ENCODE measurements around the gene PLB1.

Gene PLB1

DNA sequence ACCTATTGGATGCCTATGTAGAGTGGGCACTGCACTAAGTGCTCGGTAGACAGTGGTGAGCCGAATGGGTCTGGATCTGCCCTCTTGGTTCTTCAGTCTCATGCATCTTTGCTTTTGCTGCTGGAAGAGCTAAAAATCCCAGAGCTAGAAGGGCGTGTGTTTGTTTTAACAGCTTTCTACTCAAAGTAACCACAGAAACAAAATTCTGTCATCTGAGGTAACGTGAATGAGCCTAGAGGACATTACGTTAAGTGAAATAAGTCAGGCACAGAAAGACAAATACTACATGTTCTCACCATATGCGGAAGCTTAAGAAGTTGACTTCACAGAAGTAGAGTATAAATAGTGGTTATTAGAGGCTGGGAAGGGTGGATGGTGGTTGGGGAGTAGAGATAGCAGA, 119.8 kb downstream of the PLB1 start:
- DNase-seq (ENCODE audit: low read depth) = no peak
- no peak overlapping the region for H3K4me3 ChIP-seq (ENCODE audit: low read depth, low read length)
- TF ChIP-seq MYC (IDR thresholded peaks at IDR 0.05; ENCODE audit: low read depth, low read length) = no peak
- TF ChIP-seq, protein P1, sequence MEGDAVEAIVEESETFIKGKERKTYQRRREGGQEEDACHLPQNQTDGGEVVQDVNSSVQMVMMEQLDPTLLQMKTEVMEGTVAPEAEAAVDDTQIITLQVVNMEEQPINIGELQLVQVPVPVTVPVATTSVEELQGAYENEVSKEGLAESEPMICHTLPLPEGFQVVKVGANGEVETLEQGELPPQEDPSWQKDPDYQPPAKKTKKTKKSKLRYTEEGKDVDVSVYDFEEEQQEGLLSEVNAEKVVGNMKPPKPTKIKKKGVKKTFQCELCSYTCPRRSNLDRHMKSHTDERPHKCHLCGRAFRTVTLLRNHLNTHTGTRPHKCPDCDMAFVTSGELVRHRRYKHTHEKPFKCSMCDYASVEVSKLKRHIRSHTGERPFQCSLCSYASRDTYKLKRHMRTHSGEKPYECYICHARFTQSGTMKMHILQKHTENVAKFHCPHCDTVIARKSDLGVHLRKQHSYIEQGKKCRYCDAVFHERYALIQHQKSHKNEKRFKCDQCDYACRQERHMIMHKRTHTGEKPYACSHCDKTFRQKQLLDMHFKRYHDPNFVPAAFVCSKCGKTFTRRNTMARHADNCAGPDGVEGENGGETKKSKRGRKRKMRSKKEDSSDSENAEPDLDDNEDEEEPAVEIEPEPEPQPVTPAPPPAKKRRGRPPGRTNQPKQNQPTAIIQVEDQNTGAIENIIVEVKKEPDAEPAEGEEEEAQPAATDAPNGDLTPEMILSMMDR (IDR thresholded peaks at IDR 0.05; ENCODE audit: low read depth, low read length) = no peak
- TF ChIP-seq MAX (IDR thresholded peaks at IDR 0.05; ENCODE audit: low read depth, low read length) = no peak
- TF ChIP-seq POLR2A (IDR thresholded peaks at IDR 0.05; ENCODE audit: extremely low read depth, insufficient read length) = no peak

GRCh38 chr2:28616396-28616999, 120.6 kb downstream of the PLB1 start:
- H3K4me3 ChIP-seq (ENCODE audit: low read depth, low read length) = no peak overlapping the region
- TF ChIP-seq MAX (IDR thresholded peaks at IDR 0.05; ENCODE audit: low read depth, low read length) = no peak
- no peak for TF ChIP-seq MYC (IDR thresholded peaks at IDR 0.05; ENCODE audit: low read depth, low read length)
- TF ChIP-seq, protein P1 (IDR thresholded peaks at IDR 0.05; ENCODE audit: low read depth, low read length) = no peak
- TF ChIP-seq POLR2A (IDR thresholded peaks at IDR 0.05; ENCODE audit: extremely low read depth, insufficient read length) = no peak
- DNase-seq (ENCODE audit: low read depth) = no peak

DNA sequence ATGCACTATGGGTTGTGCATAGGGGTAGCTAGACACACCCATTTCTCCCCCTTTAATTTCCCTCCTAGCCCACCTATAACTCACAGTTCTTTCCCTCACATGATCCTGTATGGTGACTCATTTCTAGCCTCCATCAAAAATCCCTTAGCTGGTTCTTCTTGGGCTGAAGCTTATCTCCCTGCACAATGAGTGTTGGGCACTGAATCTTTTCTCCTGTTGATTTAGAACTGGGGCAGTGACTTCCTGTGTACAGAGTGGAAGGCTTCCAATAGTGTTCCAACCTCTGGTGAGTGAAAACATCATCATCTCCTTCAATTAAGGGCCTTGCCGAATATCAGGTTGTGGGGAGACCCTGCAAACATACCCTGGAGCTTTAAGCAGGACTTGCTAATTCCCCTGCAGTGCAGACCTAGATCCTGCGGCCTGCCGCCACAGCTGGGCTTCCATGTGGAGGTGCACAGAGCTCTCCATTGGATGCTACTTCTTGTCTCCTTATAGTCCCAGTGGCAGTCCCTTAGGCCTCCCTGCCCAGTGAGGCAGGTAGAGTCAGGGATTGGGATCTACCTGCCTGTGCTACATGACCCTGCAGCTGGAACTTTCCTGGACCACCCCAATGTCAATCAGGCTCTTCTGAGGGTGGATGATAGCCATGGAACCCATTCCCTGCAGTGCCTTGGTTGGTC, 121.8 kb downstream of the PLB1 start:
- no peak for DNase-seq (ENCODE audit: low read depth)
- no peak for TF ChIP-seq MAX (IDR thresholded peaks at IDR 0.05; ENCODE audit: low read depth, low read length)
- TF ChIP-seq MYC (IDR thresholded peaks at IDR 0.05; ENCODE audit: low read depth, low read length) = no peak
- TF ChIP-seq POLR2A (IDR thresholded peaks at IDR 0.05; ENCODE audit: extremely low read depth, insufficient read length) = no peak
- TF ChIP-seq, protein P1 (IDR thresholded peaks at IDR 0.05; ENCODE audit: low read depth, low read length) = no peak
- no peak overlapping the region for H3K4me3 ChIP-seq (ENCODE audit: low read depth, low read length)

- DNase-seq (ENCODE audit: low read depth) = no peak
- H3K4me3 ChIP-seq (ENCODE audit: low read depth, low read length) = no peak overlapping the region
- no peak for TF ChIP-seq POLR2A (IDR thresholded peaks at IDR 0.05; ENCODE audit: extremely low read depth, insufficient read length)
- TF ChIP-seq, protein P1 (IDR thresholded peaks at IDR 0.05; ENCODE audit: low read depth, low read length) = no peak
- no peak for TF ChIP-seq MYC (IDR thresholded peaks at IDR 0.05; ENCODE audit: low read depth, low read length)
These were observed 122.6 kb downstream of the PLB1 start for GRCh38 chr2:28618221-28619141.

- H3K4me3 ChIP-seq (ENCODE audit: low read depth, low read length) = no peak overlapping the region
- TF ChIP-seq MAX (IDR thresholded peaks at IDR 0.05; ENCODE audit: low read depth, low read length) = no peak
- TF ChIP-seq, protein P1 (IDR thresholded peaks at IDR 0.05; ENCODE audit: low read depth, low read length) = no peak
- TF ChIP-seq POLR2A (IDR thresholded peaks at IDR 0.05; ENCODE audit: extremely low read depth, insufficient read length) = no peak
- no peak for TF ChIP-seq MYC (IDR thresholded peaks at IDR 0.05; ENCODE audit: low read depth, low read length)
- no peak for DNase-seq (ENCODE audit: low read depth)
These were observed 123.6 kb downstream of the PLB1 start for GRCh38 chr2:28619213-28620196.
